ENCODE measurements around the gene CREB5.

Gene CREB5

GRCh38 chr7:28478656-28479055, 66.3 kb downstream of the CREB5 start:
- TF ChIP-seq REST (IDR thresholded peaks at IDR 0.05; ENCODE audit: insufficient read depth in 1 of 2, low read depth in 2 of 2, low read length in 2 of 2) (no peak), POLR2AphosphoS5 (IDR thresholded peaks at IDR 0.05; ENCODE audit: low read depth, low read length) (no peak), TAF1 (IDR thresholded peaks at IDR 0.05; ENCODE audit: borderline replicate concordance, insufficient read depth, low read length) (no peak), FOXP2 (optimal IDR thresholded peaks at IDR 0.05; ENCODE audit: borderline replicate concordance, extremely low read depth, extremely low read length, insufficient read depth) (no peak)

DNA sequence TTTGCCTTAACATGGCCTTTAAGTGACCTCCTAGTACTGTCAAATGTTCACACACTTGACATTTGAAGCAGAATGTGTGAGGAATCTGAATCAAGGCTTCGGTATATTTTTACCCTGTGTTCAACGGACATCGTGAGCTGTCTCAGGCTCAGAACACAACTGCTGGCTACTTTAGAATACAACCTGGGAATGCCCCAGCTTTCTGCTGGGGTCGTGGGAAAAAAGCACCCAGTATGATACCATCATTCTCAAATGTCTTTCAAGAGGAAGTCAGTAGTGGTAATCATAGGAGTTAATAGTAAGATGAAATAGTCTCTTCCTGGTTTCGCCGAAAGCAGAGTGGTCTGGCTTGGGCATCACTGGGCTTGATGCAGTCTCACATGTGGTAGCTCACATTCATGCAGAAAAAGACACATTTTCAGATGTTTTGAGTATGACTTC, 67.2 kb downstream of the CREB5 start:
- TF ChIP-seq SIN3A (IDR thresholded peaks at IDR 0.05; ENCODE audit: borderline replicate concordance, insufficient read depth, low read length) = no peak
- TF ChIP-seq REST (IDR thresholded peaks at IDR 0.05; ENCODE audit: insufficient read depth in 1 of 2, low read depth in 2 of 2, low read length in 2 of 2) = no peak
- no peak for TF ChIP-seq FOXP2 (optimal IDR thresholded peaks at IDR 0.05; ENCODE audit: borderline replicate concordance, extremely low read depth, extremely low read length, insufficient read depth)
- TF ChIP-seq TAF1 (IDR thresholded peaks at IDR 0.05; ENCODE audit: borderline replicate concordance, insufficient read depth, low read length) = no peak
- no peak for TF ChIP-seq POLR2AphosphoS5 (IDR thresholded peaks at IDR 0.05; ENCODE audit: low read depth, low read length)

DNA sequence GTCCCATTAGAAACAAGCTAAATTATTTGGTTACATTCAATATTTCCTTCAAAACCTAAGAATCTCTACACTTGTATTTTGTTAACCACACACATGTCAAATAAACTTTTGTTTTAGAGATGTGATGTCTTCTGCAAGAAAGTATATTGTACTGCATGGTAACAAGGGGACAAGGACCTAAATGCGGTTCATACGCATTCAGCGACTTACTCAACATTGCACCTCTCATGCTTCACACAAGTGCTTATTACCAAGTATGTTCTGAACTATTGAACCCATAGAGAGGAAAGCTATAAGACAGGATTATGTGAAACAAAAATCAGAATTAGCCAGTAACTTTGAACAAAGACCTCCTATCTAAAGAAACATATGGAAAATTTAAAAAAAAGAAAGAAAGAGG, 68.3 kb downstream of the CREB5 start:
- TF ChIP-seq REST (IDR thresholded peaks at IDR 0.05; ENCODE audit: insufficient read depth in 1 of 2, low read depth in 2 of 2, low read length in 2 of 2) (no peak), TAF1 (IDR thresholded peaks at IDR 0.05; ENCODE audit: borderline replicate concordance, insufficient read depth, low read length) (no peak), FOXP2 (optimal IDR thresholded peaks at IDR 0.05; ENCODE audit: borderline replicate concordance, extremely low read depth, extremely low read length, insufficient read depth) (no peak), POLR2AphosphoS5 (IDR thresholded peaks at IDR 0.05; ENCODE audit: low read depth, low read length) (no peak), SIN3A (IDR thresholded peaks at IDR 0.05; ENCODE audit: borderline replicate concordance, insufficient read depth, low read length) (no peak)

GRCh38 chr7:28481091-28481926, 69.0 kb downstream of the CREB5 start:
- TF ChIP-seq REST (IDR thresholded peaks at IDR 0.05; ENCODE audit: insufficient read depth in 1 of 2, low read depth in 2 of 2, low read length in 2 of 2) (no peak; a peak in 1 of 4 replicates), SIN3A (IDR thresholded peaks at IDR 0.05; ENCODE audit: borderline replicate concordance, insufficient read depth, low read length) (peak; percentile 53; the same call in 1 of the 2 replicates)
